ENCODE measurements around the gene CCDC127. TPM values are rescaled to one million over a fixed set of nuclear protein-coding genes. Genes with fewer than 3 reads are reported as not detected.

Gene CCDC127
- total RNA-seq, 1 experiment from 2014 or later: 10.5 TPM

GRCh38 chr5:203246-203930 lies 14.6 kb downstream of the CCDC127 start:
- ChIA-PET POLR2A (no interaction called here), CTCF (interaction anchor here (0.8 kb wide), 1 partner anchor 15 kb away, joined by 3 read pairs; no protein-coding TSS in a partner anchor)
- H3K4me3 Mint-ChIP-seq (ENCODE audit: unreplicated experiment): no peak overlapping the region
- H3K36me3 Mint-ChIP-seq (ENCODE audit: insufficient read depth, unreplicated experiment): peaks cover 27% of the 10 kb centered on the region
- Histone ChIP-seq H3K4me1 (no peaks in the 10 kb centered on the region), H3K27me3 (replicated peaks; ENCODE audit: control insufficient read depth, insufficient read depth, low read length) (no peaks in the 10 kb centered on the region), H3K4me3 (ENCODE audit: low read depth, low read length) (no peak overlapping the region), H3K9me3 (no peaks in the 10 kb centered on the region), H3K36me3 (ENCODE audit: control insufficient read depth, insufficient read depth, low read length) (no peaks in the 10 kb centered on the region)
- no TSS peak for BruUV-seq (replicated peaks)
- H3K27me3 Mint-ChIP-seq (ENCODE audit: insufficient read depth, unreplicated experiment): no peaks in the 10 kb centered on the region
- DNase-seq: no peak
- intact Hi-C loops (cut with micrococcal nuclease; ENCODE audit: unreplicated experiment): no loop called here
- H3K9me3 Mint-ChIP-seq (ENCODE audit: unreplicated experiment): no peaks in the 10 kb centered on the region
- no peak overlapping the region for H3K27ac Mint-ChIP-seq (ENCODE audit: unreplicated experiment)
- H3K4me1 Mint-ChIP-seq (ENCODE audit: low read depth, unreplicated experiment): peaks cover 7% of the 10 kb centered on the region
- no peak for TF ChIP-seq CTCF (IDR thresholded peaks at IDR 0.05; ENCODE audit: insufficient read depth in 1 of 2, low read depth in 1 of 2, low read length in 1 of 2, severe bottlenecking in 1 of 2, unreplicated experiment in 1 of 2)

GRCh38 chr5:201672-202071 lies 16.3 kb downstream of the CCDC127 start:
- Histone ChIP-seq H3K36me3 (ENCODE audit: control insufficient read depth, insufficient read depth, low read length) (no peaks in the 10 kb centered on the region), H3K27me3 (replicated peaks; ENCODE audit: control insufficient read depth, insufficient read depth, low read length) (no peaks in the 10 kb centered on the region), H3K4me3 (ENCODE audit: low read depth, low read length) (no peak overlapping the region), H3K4me1 (no peaks in the 10 kb centered on the region), H3K9me3 (no peaks in the 10 kb centered on the region)
- no peak for DNase-seq
- no peaks in the 10 kb centered on the region for H3K4me1 Mint-ChIP-seq (ENCODE audit: low read depth, unreplicated experiment)
- BruUV-seq (replicated peaks): no TSS peak
- ChIA-PET POLR2A (no interaction called here), CTCF (interaction anchor here (1.1 to 1.4 kb wide), 2 partner anchors 13 to 17 kb away, joined by 3 to 5 read pairs; partner anchors contain the start of genes CCDC127 and SDHA)
- H3K27me3 Mint-ChIP-seq (ENCODE audit: insufficient read depth, unreplicated experiment): no peaks in the 10 kb centered on the region
- no peak for TF ChIP-seq CTCF (IDR thresholded peaks at IDR 0.05; ENCODE audit: insufficient read depth in 1 of 2, low read depth in 1 of 2, low read length in 1 of 2, severe bottlenecking in 1 of 2, unreplicated experiment in 1 of 2)
- no peak overlapping the region for H3K27ac Mint-ChIP-seq (ENCODE audit: unreplicated experiment)
- intact Hi-C loops (cut with micrococcal nuclease; ENCODE audit: unreplicated experiment): no loop called here
- H3K4me3 Mint-ChIP-seq (ENCODE audit: unreplicated experiment): no peak overlapping the region
- peaks cover 27% of the 10 kb centered on the region for H3K36me3 Mint-ChIP-seq (ENCODE audit: insufficient read depth, unreplicated experiment)
- H3K9me3 Mint-ChIP-seq (ENCODE audit: unreplicated experiment): no peaks in the 10 kb centered on the region

- intact Hi-C loops (cut with micrococcal nuclease; ENCODE audit: unreplicated experiment): no loop called here
- no peaks in the 10 kb centered on the region for H3K4me1 ChIP-seq
- ChIA-PET POLR2A (no interaction called here), CTCF (interaction anchor here (1.4 kb wide), 1 partner anchor 17 kb away, joined by 5 read pairs; the partner anchor contains the start of genes CCDC127 and SDHA)
- no peak overlapping the region for H3K4me3 ChIP-seq (ENCODE audit: low read depth, low read length)
- Mint-ChIP-seq H3K27ac (ENCODE audit: unreplicated experiment) (no peak overlapping the region), H3K4me3 (ENCODE audit: unreplicated experiment) (no peak overlapping the region), H3K9me3 (ENCODE audit: unreplicated experiment) (no peaks in the 10 kb centered on the region), H3K27me3 (ENCODE audit: insufficient read depth, unreplicated experiment) (no peaks in the 10 kb centered on the region), H3K4me1 (ENCODE audit: low read depth, unreplicated experiment) (no peaks in the 10 kb centered on the region), H3K36me3 (ENCODE audit: insufficient read depth, unreplicated experiment) (peaks cover 27% of the 10 kb centered on the region)
- no peak for DNase-seq
- no peaks in the 10 kb centered on the region for H3K36me3 ChIP-seq (ENCODE audit: control insufficient read depth, insufficient read depth, low read length)
- H3K27me3 ChIP-seq (replicated peaks; ENCODE audit: control insufficient read depth, insufficient read depth, low read length): no peaks in the 10 kb centered on the region
- no TSS peak for BruUV-seq (replicated peaks)
- H3K9me3 ChIP-seq: no peaks in the 10 kb centered on the region
- no peak for TF ChIP-seq CTCF (IDR thresholded peaks at IDR 0.05; ENCODE audit: insufficient read depth in 1 of 2, low read depth in 1 of 2, low read length in 1 of 2, severe bottlenecking in 1 of 2, unreplicated experiment in 1 of 2)
Observed at GRCh38 chr5:200985-201384, 17.0 kb downstream of the CCDC127 start.
